Measurements from ENCODE around the gene TFAP2A. TPM values are rescaled to one million over a fixed set of nuclear protein-coding genes. Genes with fewer than 3 reads are reported as not detected.

The TFAP2A gene
- total RNA-seq, 4 donors from 2014 or later, result 0.40 to 0.78 TPM; not detected in 2

- no peak for TF ChIP-seq POLR2A (IDR thresholded peaks at IDR 0.05)
- TF ChIP-seq CTCF (IDR thresholded peaks at IDR 0.05), result no peak
- H3K36me3 ChIP-seq, result no peaks in the 10 kb centered on the region
- H3K9me3 ChIP-seq, result no peaks in the 10 kb centered on the region
- WGBS, 2 donors, result 44 to 47% methylated on average over 12 of the region's 12 CpGs
- no peak for DNase-seq
- intact Hi-C loops (cut with DNase I), result no loop called here
- H3K27me3 ChIP-seq, result no peaks in the 10 kb centered on the region
- H3K4me1 ChIP-seq, result no peaks in the 10 kb centered on the region
- no peak overlapping the region for H3K27ac ChIP-seq
- no peak overlapping the region for H3K4me3 ChIP-seq (replicated peaks in 1 of 3)
Measured at GRCh38 chr6:10351791-10352190, 63.1 kb downstream of the TFAP2A start.

- DNase-seq, result no peak
- WGBS, 2 donors, result 82 to 84% methylated on average over 2 of the region's 2 CpGs
- TF ChIP-seq POLR2A (IDR thresholded peaks at IDR 0.05) (no peak), CTCF (IDR thresholded peaks at IDR 0.05) (no peak)
- intact Hi-C loops (cut with DNase I), result no loop called here
- Histone ChIP-seq H3K36me3 (no peaks in the 10 kb centered on the region), H3K9me3 (no peaks in the 10 kb centered on the region), H3K27me3 (no peaks in the 10 kb centered on the region), H3K4me3 (replicated peaks in 1 of 3) (no peak overlapping the region), H3K27ac (no peak overlapping the region), H3K4me1 (no peaks in the 10 kb centered on the region)
Measured at GRCh38 chr6:10350720-10351119, 64.2 kb downstream of the TFAP2A start.

- DNase-seq, result no peak
- Histone ChIP-seq H3K9me3 (no peaks in the 10 kb centered on the region), H3K27me3 (no peaks in the 10 kb centered on the region), H3K27ac (no peak overlapping the region), H3K36me3 (no peaks in the 10 kb centered on the region), H3K4me1 (no peaks in the 10 kb centered on the region), H3K4me3 (replicated peaks in 1 of 3) (no peak overlapping the region)
- 91% methylated on average over 11 of the region's 11 CpGs for WGBS, 2 donors
- no peak for TF ChIP-seq CTCF (IDR thresholded peaks at IDR 0.05)
- no peak for TF ChIP-seq POLR2A (IDR thresholded peaks at IDR 0.05)
- intact Hi-C loops (cut with DNase I), result no loop called here
Measured at GRCh38 chr6:10347561-10348327, 67.1 kb downstream of the TFAP2A start.

Small RNA genes within 50 kb of the gene (microRNA-seq; reads per million reads assigned to microRNA genes)
- not detected for gene MIR5689

Small RNA genes within 50 kb of the gene (small RNA-seq; reads per million reads assigned to genes)
- not detected for gene MIR5689

Other genes starting within 250 kb of the TFAP2A start
- gene GCNT2, start 106.3 kb upstream of the TFAP2A start, total RNA-seq, result 1 to 10 TPM; 4.0 to 9.8 (median 8.0) TPM

Measured in thyroid gland (tissue), 4 donors.